Measurements from ENCODE around the gene ATP11A.

The ATP11A gene

GRCh38 chr13:112803422-112803821 lies 113.6 kb downstream of the ATP11A start:
- DNase-seq = no peak

DNA sequence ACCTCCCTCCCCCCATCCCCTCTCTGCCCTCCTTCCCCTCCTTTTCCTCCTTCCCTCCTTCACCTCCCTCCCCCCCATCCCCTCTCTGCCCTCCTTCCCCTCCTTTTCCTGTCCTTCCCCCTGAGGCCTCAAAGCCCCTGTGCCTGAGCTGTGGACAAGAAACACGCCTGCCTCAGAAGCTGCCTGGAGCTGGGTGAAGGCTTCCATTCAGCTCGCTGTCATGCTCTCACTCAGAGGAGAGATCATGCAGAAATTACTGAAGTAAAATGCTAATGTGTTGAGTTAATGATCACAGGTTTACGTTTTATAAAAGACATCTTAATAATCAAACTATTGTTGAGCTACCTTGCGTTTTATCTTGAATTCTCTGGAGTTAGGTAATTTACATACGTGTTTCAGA lies 114.5 kb downstream of the ATP11A start:
- no peak for DNase-seq

GRCh38 chr13:112806739-112807652 lies 117.2 kb downstream of the ATP11A start:
- DNase-seq = no peak

GRCh38 chr13:112807653-112808376 lies 118.0 kb downstream of the ATP11A start:
- no peak for DNase-seq

DNA sequence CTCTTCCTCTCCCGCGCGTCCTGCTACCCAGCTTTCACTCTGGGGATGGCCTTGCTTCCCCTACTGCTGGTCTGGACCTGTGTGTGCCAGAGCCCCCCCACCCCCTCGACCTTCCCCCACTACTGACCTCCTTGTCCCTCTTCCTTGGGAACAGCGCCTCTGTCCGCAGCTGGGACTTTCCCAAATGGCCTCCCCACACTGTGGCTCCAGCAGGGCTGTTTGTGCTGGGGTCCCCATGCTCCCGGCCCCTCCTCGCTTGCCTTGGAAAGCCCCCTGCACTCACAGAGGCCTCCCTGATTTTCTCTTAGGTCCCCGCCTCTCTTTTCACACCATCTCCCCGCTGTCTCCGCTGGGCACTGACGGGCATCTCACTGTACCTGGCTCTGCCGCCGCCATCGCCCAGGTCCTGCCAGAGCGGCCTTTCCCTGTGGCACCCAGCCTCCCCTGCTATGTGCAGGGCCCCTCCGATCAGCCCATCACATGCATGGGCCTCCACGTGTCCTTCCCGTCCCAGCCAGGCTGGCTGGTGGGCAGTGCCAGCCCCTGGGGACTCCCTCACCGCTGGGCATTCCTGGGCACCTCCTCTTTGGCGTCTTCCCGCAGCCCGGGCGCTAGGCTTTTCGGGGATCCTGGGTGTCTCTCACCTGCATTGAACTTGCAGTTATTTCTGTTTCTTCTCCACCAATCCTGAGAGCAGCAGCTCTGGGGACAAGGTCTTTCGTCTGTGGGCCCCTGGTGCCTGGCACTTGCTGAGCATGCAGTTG lies 118.7 kb downstream of the ATP11A start:
- DNase-seq = no peak

GRCh38 chr13:112809332-112810315 lies 119.8 kb downstream of the ATP11A start:
- DNase-seq = no peak

- DNase-seq = no peak
Observed at GRCh38 chr13:112810608-112811007, 120.8 kb downstream of the ATP11A start.

GRCh38 chr13:112812306-112813055 lies 122.6 kb downstream of the ATP11A start:
- DNase-seq = no peak

GRCh38 chr13:112813552-112813951 lies 123.7 kb downstream of the ATP11A start:
- no peak for DNase-seq

GRCh38 chr13:112814905-112815585 lies 125.2 kb downstream of the ATP11A start:
- no peak for DNase-seq

DNA sequence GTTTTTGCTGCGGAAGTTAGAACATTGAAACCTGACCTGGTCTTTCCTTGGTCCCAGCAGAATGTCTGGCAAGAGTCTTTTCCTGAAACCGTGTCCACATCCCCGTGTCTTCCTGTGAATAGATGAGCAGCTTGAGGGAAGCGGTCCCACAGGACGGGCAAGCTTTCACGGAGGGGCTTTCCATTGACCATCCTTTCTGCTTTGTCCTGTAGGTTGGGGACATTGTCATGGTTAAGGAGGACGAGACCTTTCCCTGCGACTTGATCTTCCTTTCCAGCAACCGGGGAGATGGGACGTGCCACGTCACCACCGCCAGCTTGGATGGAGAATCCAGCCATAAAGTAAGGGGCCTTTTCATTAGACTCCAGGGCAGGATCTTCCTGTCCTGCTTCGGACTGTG lies 126.0 kb downstream of the ATP11A start:
- DNase-seq = no peak

GRCh38 chr13:112818040-112818697 lies 128.3 kb downstream of the ATP11A start:
- DNase-seq = no peak

DNA sequence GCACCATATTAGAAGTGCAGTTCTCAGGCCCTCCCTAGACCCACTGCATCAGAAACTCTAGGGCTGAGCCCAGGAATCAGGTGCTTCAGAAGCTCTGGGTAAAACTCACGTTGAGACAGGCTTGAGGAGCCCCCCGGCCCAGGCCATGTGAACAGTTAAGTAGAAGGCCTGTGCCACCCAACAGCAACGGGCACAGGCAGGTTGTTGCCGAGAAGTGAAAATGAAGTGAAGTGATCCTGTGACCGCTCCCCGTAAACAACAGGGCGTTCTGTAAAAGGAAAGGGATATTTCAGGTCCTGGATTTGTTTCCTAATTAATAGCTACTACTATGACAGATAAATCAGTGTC lies 128.8 kb downstream of the ATP11A start:
- no peak for DNase-seq

DNA sequence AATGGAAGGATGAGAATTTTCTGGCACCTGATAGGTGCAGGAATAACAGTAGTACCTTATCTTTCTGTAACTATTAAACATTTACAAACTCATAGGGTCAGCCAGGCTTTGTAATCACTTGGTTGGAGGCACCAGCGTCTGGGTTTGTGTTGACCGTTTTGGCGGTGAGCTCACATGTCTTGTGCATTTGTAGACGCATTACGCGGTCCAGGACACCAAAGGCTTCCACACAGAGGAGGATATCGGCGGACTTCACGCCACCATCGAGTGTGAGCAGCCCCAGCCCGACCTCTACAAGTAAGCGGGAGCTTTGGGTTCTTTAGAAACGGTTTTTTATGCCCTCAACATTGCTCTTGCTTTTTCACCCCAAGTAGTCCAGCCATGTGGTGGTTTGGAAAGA lies 129.3 kb downstream of the ATP11A start:
- DNase-seq = no peak

- no peak for DNase-seq
Observed at GRCh38 chr13:112819816-112820215, 130.0 kb downstream of the ATP11A start.

DNA sequence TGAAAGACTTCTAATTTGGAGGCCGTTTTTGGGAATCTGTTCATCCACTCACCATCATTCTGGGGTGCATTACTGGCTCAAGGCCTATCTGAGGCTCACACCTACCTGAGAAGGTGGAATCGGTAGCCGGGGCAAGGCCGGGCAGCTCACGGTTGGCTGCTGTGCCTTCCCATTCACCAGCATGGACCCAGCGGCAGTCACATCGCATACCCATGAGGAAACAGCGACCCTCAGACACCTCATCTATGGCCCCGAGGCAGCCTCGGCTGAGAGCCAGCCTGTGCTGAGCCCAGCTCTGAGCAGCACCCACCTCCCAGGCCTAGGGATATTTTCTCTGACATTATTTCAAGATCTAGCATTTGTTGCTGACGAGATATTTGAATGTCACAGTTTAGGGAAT lies 130.5 kb downstream of the ATP11A start:
- no peak for DNase-seq

DNA sequence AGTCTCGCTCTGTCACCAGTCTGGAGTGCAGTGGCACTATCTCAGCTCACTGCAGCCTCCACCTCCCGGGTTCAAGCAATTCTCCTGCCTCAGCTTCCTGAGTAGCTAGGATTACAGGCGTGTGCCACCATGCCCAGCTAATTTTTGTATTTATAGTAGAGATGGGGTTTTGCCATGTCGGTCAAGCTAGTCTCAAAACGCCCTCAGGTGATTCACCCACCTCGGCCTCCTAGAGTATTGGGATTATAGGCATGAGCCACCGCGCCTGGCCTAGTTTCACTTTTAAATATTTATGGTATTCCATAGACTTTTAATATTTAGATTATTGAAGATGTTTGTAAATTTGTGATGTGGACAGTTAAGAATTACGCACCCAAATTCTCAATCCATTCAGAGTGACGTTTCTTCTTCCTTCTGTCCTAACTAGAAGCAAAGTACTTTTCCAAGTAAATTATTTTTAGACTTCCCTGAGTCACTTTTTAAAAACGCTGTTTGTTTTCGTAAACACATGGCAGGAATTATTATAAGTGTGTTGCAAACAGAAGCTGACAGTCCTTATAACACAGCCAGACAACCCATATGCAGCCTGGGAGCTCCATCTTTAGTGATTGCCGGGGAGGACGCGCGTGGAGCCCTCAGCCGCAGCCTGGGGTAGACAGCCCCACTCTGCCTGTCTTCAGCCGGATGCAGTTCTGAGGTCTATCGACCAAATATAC lies 131.7 kb downstream of the ATP11A start:
- no peak for DNase-seq

- no peak for DNase-seq
Observed at GRCh38 chr13:112822851-112823250, 133.0 kb downstream of the ATP11A start.

DNA sequence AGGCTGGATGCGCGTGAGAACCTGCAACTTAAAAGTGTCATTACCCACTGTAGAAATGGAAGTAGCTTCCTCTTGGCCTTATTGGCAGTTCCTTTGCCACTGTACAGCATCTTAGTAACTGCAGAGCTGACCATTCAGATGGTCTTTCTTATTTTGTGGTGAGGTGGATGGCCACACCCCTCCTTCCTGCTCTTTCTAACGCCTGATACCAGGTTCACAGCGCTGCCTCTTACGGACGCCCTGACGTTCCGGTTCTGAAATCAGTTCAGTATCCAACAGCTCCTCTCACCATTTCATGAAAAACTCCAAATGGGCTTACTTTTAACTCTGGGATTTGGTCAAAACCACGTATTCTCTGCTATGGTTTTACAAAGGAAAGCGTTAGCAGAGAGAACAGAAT lies 134.6 kb downstream of the ATP11A start:
- DNase-seq = no peak

- no peak for DNase-seq
Observed at GRCh38 chr13:112825071-112825470, 135.2 kb downstream of the ATP11A start.
